Esophagus muscularis mucosa (tissue), 4 donors: ENCODE measurements around the gene MAPK8IP3.

Experiments used
- EP300 ChIP-seq: sonication (generic); formaldehyde crosslinking; IDR thresholded peaks from one replicate; pipeline ENCODE4 v1.6.1; 2017; ENCODE audit warnings: antibody characterized with exemption
- POLR2A ChIP-seq: fragments of 450-650 bp; IDR thresholded peaks from one replicate; pipeline ENCODE4 v1.6.1; 2017; ENCODE audit warnings: antibody characterized with exemption, moderate library complexity, mild to moderate bottlenecking, low read depth
- POLR2AphosphoS5 ChIP-seq, 2 donors: sonication (generic); formaldehyde crosslinking; IDR thresholded peaks; one replicate each; pipeline ENCODE4 v1.6.1; 2017; ENCODE audit warnings: antibody characterized with exemption in 2 of 2
- TF ChIP-seq, protein P1 (sequence below), 3 experiments: fragments of 200-600 bp in 2 of 3; fragments of 450-650 bp in 1 of 3; sonication (generic) in 2 of 3; IDR thresholded peaks; one replicate each; pipeline ENCODE4 v1.5.1; 2017 to 2019; ENCODE audit warnings: antibody characterized with exemption in 3 of 3, mild to moderate bottlenecking in 2 of 3, moderate library complexity in 1 of 3

DNA sequence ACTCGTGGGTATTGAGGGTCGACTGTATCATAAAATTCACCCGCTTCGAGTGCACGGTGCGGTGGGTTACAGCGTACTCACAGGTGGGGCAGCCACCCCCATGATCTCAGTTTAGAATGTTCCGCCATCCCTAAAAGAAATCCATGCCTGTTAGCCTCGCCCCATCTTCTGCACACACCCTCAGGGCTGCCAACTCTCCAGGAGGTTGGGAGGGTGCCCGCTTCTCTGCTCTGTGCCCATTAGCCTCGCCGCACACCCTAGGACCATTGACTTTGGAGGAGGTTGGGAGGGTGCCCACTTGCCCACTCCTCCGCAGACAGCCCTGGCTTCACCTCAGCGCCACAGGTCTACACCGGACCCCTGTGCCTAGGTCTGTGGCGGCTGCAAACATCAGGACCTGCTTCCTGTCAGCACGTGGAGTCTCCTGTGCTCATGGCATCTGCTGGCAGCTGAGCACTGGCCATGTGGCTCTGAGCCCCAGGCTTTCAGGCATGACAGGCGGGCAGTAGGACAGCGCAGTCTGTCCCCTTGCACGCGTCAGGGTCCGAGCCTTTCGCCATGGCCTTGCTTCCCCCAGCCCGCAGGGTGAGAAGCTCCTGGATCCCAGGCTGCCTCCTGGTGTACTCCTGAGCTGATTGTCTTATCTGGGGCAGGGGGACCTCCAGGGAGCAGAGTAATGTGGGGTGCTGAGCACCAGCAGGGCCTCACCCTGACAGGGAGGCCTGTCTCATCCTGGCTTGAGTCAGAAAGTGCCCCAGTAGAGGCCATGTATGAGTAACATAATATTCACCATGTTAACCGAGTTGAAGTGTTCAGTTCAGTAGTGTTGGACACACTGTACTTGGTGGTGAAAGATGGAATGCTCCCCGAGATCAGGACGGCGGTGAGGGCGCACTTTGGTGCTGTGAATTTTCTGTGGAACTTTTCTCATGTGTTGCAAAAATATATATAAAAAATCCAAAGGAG lies 43.4 kb downstream of the MAPK8IP3 start:
- TF ChIP-seq POLR2A (no peak), EP300 (no peak), POLR2AphosphoS5 (IDR thresholded peaks at IDR 0.05) (no peak)
- TF ChIP-seq, protein P1, sequence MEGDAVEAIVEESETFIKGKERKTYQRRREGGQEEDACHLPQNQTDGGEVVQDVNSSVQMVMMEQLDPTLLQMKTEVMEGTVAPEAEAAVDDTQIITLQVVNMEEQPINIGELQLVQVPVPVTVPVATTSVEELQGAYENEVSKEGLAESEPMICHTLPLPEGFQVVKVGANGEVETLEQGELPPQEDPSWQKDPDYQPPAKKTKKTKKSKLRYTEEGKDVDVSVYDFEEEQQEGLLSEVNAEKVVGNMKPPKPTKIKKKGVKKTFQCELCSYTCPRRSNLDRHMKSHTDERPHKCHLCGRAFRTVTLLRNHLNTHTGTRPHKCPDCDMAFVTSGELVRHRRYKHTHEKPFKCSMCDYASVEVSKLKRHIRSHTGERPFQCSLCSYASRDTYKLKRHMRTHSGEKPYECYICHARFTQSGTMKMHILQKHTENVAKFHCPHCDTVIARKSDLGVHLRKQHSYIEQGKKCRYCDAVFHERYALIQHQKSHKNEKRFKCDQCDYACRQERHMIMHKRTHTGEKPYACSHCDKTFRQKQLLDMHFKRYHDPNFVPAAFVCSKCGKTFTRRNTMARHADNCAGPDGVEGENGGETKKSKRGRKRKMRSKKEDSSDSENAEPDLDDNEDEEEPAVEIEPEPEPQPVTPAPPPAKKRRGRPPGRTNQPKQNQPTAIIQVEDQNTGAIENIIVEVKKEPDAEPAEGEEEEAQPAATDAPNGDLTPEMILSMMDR (IDR thresholded peaks at IDR 0.05) = no peak
